Astrocyte (in vitro differentiated cells and primary cell): ENCODE data around the gene SLC48A1. TPM values are rescaled to one million over a fixed set of nuclear protein-coding genes. Genes with fewer than 3 reads are reported as not detected.

Source experiments
- DNase-seq: peaks from one replicate; pipeline ENCODE4 v3.0.0-alpha.2; 2010; ENCODE audit warnings: low read depth
- FAIRE-seq: peaks from 2 replicates; lab custom pipeline; 2011; peaks lifted over from hg19 to GRCh38; lab: Jason Lieb, UNC
- H2AFZ ChIP-seq: 2 replicates; pipeline ENCODE4 v1.6.0; 2012; ENCODE audit warnings: low read depth, low read length, inconsistent platforms
- H3K27ac ChIP-seq: 2 replicates; pipeline ENCODE4 v1.5.1; 2011; ENCODE audit warnings: low read depth, low read length, inconsistent platforms
- H3K27me3 ChIP-seq: 2 replicates; pipeline ENCODE4 v1.6.0; 2011; ENCODE audit warnings: low read length, inconsistent platforms; ENCODE audit not compliant: insufficient read depth
- H3K36me3 ChIP-seq: 2 replicates; pipeline ENCODE4 v1.5.1; 2011; ENCODE audit warnings: low read length, inconsistent platforms; ENCODE audit not compliant: insufficient read depth
- H3K4me1 ChIP-seq: 2 replicates; pipeline ENCODE4 v1.5.1; 2011; ENCODE audit warnings: low read length, inconsistent platforms; ENCODE audit not compliant: insufficient read depth
- H3K4me2 ChIP-seq: 2 replicates; pipeline ENCODE4 v1.6.0; 2012; ENCODE audit warnings: low read length, inconsistent platforms
- H3K4me3 ChIP-seq: 2 replicates; pipeline ENCODE4 v1.5.1; 2011; ENCODE audit warnings: low read depth, mild to moderate bottlenecking, low read length, inconsistent platforms; ENCODE audit not compliant: insufficient read depth
- H3K79me2 ChIP-seq: 2 replicates; pipeline ENCODE4 v1.6.0; 2012; ENCODE audit warnings: mild to moderate bottlenecking, low read length, inconsistent platforms; ENCODE audit not compliant: insufficient read depth
- H3K9ac ChIP-seq: 2 replicates; pipeline ENCODE4 v1.6.0; 2012; ENCODE audit warnings: mild to moderate bottlenecking, low read length, inconsistent platforms
- H3K9me3 ChIP-seq: 2 replicates; pipeline ENCODE4 v1.5.1; 2012; ENCODE audit warnings: low read depth, mild to moderate bottlenecking, low read length, inconsistent platforms; ENCODE audit not compliant: insufficient read depth
- H4K20me1 ChIP-seq: 2 replicates; pipeline ENCODE4 v1.6.0; 2012; ENCODE audit warnings: low read length, inconsistent platforms; ENCODE audit not compliant: insufficient read depth
- H3K27ac Mint-ChIP-seq: one replicate; pipeline ENCODE4 v1.8.0; 2021; ENCODE audit warnings: mild to moderate bottlenecking, mixed read lengths; ENCODE audit not compliant: unreplicated experiment
- H3K27me3 Mint-ChIP-seq: one replicate; pipeline ENCODE4 v1.8.0; 2021; ENCODE audit warnings: low read depth, mixed read lengths; ENCODE audit not compliant: unreplicated experiment
- H3K36me3 Mint-ChIP-seq: one replicate; pipeline ENCODE4 v1.8.0; 2021; ENCODE audit warnings: low read depth, mixed read lengths; ENCODE audit not compliant: unreplicated experiment
- H3K4me1 Mint-ChIP-seq: one replicate; pipeline ENCODE4 v1.8.0; 2021; ENCODE audit warnings: low read depth, mixed read lengths; ENCODE audit not compliant: unreplicated experiment
- H3K4me3 Mint-ChIP-seq: one replicate; pipeline ENCODE4 v1.8.0; 2021; ENCODE audit warnings: mild to moderate bottlenecking, moderate library complexity, mixed read lengths; ENCODE audit not compliant: unreplicated experiment
- H3K9me3 Mint-ChIP-seq: one replicate; pipeline ENCODE4 v1.8.0; 2021; ENCODE audit warnings: mild to moderate bottlenecking, mixed read lengths; ENCODE audit not compliant: unreplicated experiment
- EZH2 ChIP-seq: IDR thresholded peaks from 2 replicates; pipeline ENCODE4 v1.6.1; 2012; ENCODE audit warnings: mild to moderate bottlenecking, low read length, inconsistent platforms; ENCODE audit not compliant: insufficient read depth
- total RNA-seq: library from RNA; stranded (reverse); gene quantifications from 2 replicates; pipeline ENCODE4 v1.2.1, GENCODE V29; 2021
- TF ChIP-seq, protein P1 (sequence below): IDR thresholded peaks from 2 replicates; pipeline ENCODE4 v1.5.1; 2011; ENCODE audit warnings: low read depth, mild to moderate bottlenecking, inconsistent platforms, low read length, moderate library complexity; ENCODE audit not compliant: insufficient read depth

SLC48A1 gene
- total RNA-seq, 1 donor from 2014 or later = 23.8 TPM

DNA sequence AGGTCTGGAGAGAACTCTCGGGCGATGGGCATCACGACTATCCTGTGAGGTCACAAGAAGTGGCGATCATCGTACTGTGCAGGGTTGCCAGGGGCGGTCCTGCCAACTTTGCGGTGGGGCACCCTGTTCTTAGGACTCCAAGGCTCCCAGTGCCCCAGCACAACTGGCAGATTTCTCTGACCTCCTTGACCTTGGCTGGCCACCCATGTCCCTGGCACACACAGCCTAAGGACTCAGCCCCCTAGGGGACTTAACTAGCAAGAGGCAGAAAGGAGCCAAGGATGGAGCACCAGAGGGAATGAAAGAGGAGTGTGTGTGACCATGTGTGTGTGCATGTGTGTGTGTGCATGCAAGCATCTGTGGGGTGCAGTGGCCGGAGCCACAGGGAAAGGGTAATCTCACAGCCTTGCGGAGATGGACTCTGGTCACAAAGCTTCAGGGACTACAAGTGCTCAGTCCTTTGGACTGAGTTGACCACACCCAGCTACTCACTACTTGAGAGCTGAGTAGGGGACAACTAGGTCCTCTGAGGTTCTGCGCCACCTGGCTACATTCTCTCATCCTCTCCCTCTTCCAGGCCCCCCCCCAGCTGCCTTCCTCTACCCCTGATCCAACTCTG, 13.7 kb downstream of the SLC48A1 start:
- peaks cover 64% of the 10 kb centered on the region for H4K20me1 ChIP-seq
- Mint-ChIP-seq H3K4me1 (peaks cover 3% of the 10 kb centered on the region), H3K27ac (no peak overlapping the region), H3K9me3 (no peaks in the 10 kb centered on the region), H3K4me3 (no peak overlapping the region), H3K27me3 (no peaks in the 10 kb centered on the region), H3K36me3 (peaks cover 31% of the 10 kb centered on the region)
- H3K4me3 ChIP-seq = no peak overlapping the region
- FAIRE-seq = no peak
- no peaks in the 10 kb centered on the region for H3K79me2 ChIP-seq
- H3K4me2 ChIP-seq = no peak overlapping the region
- TF ChIP-seq, protein P1, sequence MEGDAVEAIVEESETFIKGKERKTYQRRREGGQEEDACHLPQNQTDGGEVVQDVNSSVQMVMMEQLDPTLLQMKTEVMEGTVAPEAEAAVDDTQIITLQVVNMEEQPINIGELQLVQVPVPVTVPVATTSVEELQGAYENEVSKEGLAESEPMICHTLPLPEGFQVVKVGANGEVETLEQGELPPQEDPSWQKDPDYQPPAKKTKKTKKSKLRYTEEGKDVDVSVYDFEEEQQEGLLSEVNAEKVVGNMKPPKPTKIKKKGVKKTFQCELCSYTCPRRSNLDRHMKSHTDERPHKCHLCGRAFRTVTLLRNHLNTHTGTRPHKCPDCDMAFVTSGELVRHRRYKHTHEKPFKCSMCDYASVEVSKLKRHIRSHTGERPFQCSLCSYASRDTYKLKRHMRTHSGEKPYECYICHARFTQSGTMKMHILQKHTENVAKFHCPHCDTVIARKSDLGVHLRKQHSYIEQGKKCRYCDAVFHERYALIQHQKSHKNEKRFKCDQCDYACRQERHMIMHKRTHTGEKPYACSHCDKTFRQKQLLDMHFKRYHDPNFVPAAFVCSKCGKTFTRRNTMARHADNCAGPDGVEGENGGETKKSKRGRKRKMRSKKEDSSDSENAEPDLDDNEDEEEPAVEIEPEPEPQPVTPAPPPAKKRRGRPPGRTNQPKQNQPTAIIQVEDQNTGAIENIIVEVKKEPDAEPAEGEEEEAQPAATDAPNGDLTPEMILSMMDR = no peak
- peaks cover 44% of the 10 kb centered on the region for H3K36me3 ChIP-seq
- DNase-seq = no peak
- H3K9me3 ChIP-seq = no peaks in the 10 kb centered on the region
- H2AFZ ChIP-seq = no peak overlapping the region
- H3K9ac ChIP-seq = no peak overlapping the region
- H3K27me3 ChIP-seq = no peaks in the 10 kb centered on the region
- no peak overlapping the region for H3K27ac ChIP-seq
- H3K4me1 ChIP-seq = no peaks in the 10 kb centered on the region

DNA sequence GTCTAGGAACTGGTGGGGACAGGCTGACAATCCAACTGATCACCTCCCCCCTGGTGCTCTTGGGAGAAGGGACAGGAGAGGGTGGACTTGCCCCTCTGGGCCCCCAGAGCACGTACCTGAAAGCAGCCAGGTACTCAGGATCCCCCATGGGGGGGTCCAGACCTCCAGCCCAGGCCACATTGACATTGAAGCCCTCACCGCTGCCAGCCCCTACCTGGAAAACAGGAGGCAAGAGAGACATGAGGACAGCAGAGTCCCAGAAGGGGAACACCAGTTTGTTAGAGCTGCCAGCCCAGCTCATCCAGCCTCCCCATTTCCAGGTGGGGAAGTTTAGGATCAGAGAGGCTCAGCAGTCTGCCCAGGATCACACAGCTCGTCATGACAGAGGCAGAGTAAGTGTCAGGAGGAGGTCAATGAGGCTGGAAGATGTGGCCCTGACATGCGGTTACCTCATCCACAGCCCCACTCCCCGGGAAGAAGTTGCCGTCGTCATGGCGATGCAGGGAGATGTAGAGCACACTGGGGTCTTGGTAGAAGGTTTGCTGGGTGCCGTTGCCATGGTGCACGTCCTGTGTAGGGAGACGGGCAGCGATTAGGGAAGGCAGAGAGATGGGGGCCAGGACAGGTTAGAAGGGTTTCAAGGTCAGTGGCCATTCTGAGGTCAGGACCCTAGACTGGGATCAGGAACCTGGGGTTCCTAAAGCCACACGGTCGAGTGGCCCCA, 14.7 kb downstream of the SLC48A1 start:
- Histone ChIP-seq H3K27ac (no peak overlapping the region), H4K20me1 (peaks cover 55% of the 10 kb centered on the region), H3K4me2 (no peak overlapping the region), H3K36me3 (peaks cover 47% of the 10 kb centered on the region), H2AFZ (no peak overlapping the region), H3K79me2 (no peaks in the 10 kb centered on the region), H3K4me3 (no peak overlapping the region), H3K4me1 (no peaks in the 10 kb centered on the region), H3K27me3 (no peaks in the 10 kb centered on the region), H3K9me3 (no peaks in the 10 kb centered on the region), H3K9ac (no peak overlapping the region)
- DNase-seq (no peak), FAIRE-seq (no peak)
- Mint-ChIP-seq H3K36me3 (peaks cover 31% of the 10 kb centered on the region), H3K27ac (no peak overlapping the region), H3K27me3 (no peaks in the 10 kb centered on the region), H3K9me3 (no peaks in the 10 kb centered on the region), H3K4me3 (no peak overlapping the region), H3K4me1 (peaks cover under 1% of the 10 kb centered on the region)
- TF ChIP-seq, protein P1 = no peak

DNA sequence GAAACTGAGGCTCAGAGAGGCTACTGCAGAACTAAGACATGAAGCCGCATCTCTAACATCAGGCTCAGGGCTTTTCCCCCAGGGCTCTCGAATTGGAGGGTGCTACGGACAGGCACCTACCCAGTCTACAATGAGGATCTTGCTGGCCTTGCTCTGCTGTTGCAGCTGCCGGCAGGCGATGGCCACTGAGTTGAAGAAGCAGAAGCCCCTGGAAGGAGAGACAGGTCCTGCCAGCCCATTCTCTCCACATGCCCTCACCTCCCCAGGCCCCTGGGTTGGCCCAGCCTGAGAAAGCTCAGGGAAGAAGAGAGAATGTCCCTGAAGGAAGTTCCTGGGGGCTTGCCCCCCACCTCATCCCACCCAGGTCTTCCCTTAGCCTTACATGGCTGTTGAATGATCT, 16.1 kb downstream of the SLC48A1 start:
- Histone ChIP-seq H2AFZ (no peak overlapping the region), H3K27me3 (no peaks in the 10 kb centered on the region), H3K79me2 (no peaks in the 10 kb centered on the region), H3K4me2 (no peak overlapping the region), H3K36me3 (peaks cover 54% of the 10 kb centered on the region), H4K20me1 (peaks cover 51% of the 10 kb centered on the region), H3K4me3 (no peak overlapping the region), H3K9me3 (no peaks in the 10 kb centered on the region), H3K9ac (no peak overlapping the region), H3K4me1 (no peaks in the 10 kb centered on the region), H3K27ac (no peak overlapping the region)
- no peak for DNase-seq
- Mint-ChIP-seq H3K27me3 (no peaks in the 10 kb centered on the region), H3K27ac (no peak overlapping the region), H3K9me3 (no peaks in the 10 kb centered on the region), H3K4me1 (no peaks in the 10 kb centered on the region), H3K4me3 (no peak overlapping the region), H3K36me3 (peaks cover 31% of the 10 kb centered on the region)
- TF ChIP-seq, protein P1 = no peak
- no peak for TF ChIP-seq EZH2
- no peak for FAIRE-seq
